ENCODE measurements around the gene PPARA.

Gene PPARA

DNA sequence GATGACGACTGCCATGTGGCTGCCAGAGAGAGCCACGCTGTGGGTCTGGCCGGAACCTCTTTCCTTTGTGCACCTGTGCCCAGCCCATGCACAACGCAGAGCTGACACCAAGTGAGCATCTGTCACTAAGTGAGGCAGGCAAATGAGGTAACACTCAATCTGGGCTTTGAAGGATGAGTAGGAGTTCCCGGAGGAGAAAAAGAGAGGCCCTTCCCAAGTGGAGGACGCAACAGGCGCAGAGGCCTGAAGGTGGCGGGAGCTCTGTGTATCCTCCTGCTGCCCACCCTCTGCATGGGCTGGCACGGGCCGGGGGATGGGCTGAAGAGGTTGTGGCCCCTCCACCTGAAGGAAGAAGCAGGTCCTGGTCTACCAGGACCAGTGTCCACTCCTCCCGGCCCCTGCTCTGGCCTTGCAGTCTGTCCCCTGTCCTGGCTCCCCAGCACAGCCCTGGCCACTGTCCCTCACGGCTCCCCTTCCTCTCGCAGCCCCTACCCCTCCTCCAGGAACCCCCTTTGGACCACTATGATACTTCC, 23.4 kb upstream of the PPARA start:
- TF ChIP-seq, protein P1, sequence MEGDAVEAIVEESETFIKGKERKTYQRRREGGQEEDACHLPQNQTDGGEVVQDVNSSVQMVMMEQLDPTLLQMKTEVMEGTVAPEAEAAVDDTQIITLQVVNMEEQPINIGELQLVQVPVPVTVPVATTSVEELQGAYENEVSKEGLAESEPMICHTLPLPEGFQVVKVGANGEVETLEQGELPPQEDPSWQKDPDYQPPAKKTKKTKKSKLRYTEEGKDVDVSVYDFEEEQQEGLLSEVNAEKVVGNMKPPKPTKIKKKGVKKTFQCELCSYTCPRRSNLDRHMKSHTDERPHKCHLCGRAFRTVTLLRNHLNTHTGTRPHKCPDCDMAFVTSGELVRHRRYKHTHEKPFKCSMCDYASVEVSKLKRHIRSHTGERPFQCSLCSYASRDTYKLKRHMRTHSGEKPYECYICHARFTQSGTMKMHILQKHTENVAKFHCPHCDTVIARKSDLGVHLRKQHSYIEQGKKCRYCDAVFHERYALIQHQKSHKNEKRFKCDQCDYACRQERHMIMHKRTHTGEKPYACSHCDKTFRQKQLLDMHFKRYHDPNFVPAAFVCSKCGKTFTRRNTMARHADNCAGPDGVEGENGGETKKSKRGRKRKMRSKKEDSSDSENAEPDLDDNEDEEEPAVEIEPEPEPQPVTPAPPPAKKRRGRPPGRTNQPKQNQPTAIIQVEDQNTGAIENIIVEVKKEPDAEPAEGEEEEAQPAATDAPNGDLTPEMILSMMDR (IDR thresholded peaks at IDR 0.05; ENCODE audit: low read length): no peak
- TF ChIP-seq EZH2phosphoT487 (IDR thresholded peaks at IDR 0.05; ENCODE audit: low read length) (no peak), EZH2 (optimal IDR thresholded peaks at IDR 0.05; ENCODE audit: low read depth, low read length) (no peak)
- no peaks in the 10 kb centered on the region for H3K4me1 ChIP-seq (ENCODE audit: low read length)

DNA sequence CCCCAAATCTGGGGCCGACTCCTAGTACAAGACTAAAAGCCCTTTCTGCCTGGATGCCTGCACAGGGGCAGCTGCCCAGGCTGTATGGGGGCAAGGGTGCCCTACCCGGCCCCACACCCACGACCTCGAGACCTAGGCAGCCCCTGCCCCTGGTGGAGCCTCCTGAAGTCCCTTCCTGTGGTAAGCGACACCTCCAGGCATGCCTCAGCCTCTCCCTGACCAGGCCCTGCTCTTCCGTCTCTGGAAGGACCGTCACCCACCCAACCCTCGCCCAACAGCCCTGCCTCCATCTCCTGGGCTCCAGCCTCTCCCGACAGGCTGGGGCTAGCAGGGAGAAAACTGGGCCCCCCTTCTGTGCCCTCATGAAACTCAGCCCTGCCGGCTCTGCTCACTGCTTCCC, 22.8 kb upstream of the PPARA start:
- no peak for DNase-seq
- Histone ChIP-seq H3K4me2 (ENCODE audit: low read depth, low read length) (no peak overlapping the region), H3K4me3 (ENCODE audit: low read length) (no peak overlapping the region), H2AFZ (ENCODE audit: low read length) (no peak overlapping the region), H3K9me2 (replicated peaks; ENCODE audit: insufficient read depth, low read length) (no peaks in the 10 kb centered on the region), H3K36me3 (replicated peaks; ENCODE audit: insufficient read depth, low read length) (no peaks in the 10 kb centered on the region), H4K20me1 (ENCODE audit: insufficient read depth, low read length) (no peaks in the 10 kb centered on the region), H3K4me1 (ENCODE audit: low read length) (no peaks in the 10 kb centered on the region), H3K9ac (ENCODE audit: low read length) (no peak overlapping the region), H3K9me3 (replicated peaks; ENCODE audit: insufficient read depth, low read length) (no peaks in the 10 kb centered on the region), H3K79me2 (ENCODE audit: low read length) (no peaks in the 10 kb centered on the region), H3K27ac (ENCODE audit: low read length) (no peak overlapping the region), H3F3A (ENCODE audit: insufficient read depth, low read length) (no peaks in the 10 kb centered on the region), H3K27me3 (replicated peaks; ENCODE audit: insufficient read depth, low read length) (peaks cover 10% of the 10 kb centered on the region; the same call in 1 of the 2 replicates)
- TF ChIP-seq EZH2 (optimal IDR thresholded peaks at IDR 0.05; ENCODE audit: low read depth, low read length) (no peak), EZH2phosphoT487 (IDR thresholded peaks at IDR 0.05; ENCODE audit: low read length) (no peak)
- TF ChIP-seq, protein P1 (IDR thresholded peaks at IDR 0.05; ENCODE audit: low read length): no peak

More for the DNA sequence above, 23.4 kb upstream of the PPARA start:
- Histone ChIP-seq H3K27ac (ENCODE audit: low read length) (no peak overlapping the region), H2AFZ (ENCODE audit: low read length) (no peak overlapping the region), H3K4me3 (ENCODE audit: low read length) (no peak overlapping the region), H3K27me3 (replicated peaks; ENCODE audit: insufficient read depth, low read length) (peaks cover 10% of the 10 kb centered on the region; the same call in 1 of the 2 replicates), H3F3A (ENCODE audit: insufficient read depth, low read length) (no peaks in the 10 kb centered on the region), H4K20me1 (ENCODE audit: insufficient read depth, low read length) (no peaks in the 10 kb centered on the region), H3K9me2 (replicated peaks; ENCODE audit: insufficient read depth, low read length) (no peaks in the 10 kb centered on the region), H3K9ac (ENCODE audit: low read length) (no peak overlapping the region), H3K4me2 (ENCODE audit: low read depth, low read length) (no peak overlapping the region), H3K36me3 (replicated peaks; ENCODE audit: insufficient read depth, low read length) (no peaks in the 10 kb centered on the region), H3K9me3 (replicated peaks; ENCODE audit: insufficient read depth, low read length) (no peaks in the 10 kb centered on the region), H3K79me2 (ENCODE audit: low read length) (no peaks in the 10 kb centered on the region)
- DNase-seq: no peak

DNA sequence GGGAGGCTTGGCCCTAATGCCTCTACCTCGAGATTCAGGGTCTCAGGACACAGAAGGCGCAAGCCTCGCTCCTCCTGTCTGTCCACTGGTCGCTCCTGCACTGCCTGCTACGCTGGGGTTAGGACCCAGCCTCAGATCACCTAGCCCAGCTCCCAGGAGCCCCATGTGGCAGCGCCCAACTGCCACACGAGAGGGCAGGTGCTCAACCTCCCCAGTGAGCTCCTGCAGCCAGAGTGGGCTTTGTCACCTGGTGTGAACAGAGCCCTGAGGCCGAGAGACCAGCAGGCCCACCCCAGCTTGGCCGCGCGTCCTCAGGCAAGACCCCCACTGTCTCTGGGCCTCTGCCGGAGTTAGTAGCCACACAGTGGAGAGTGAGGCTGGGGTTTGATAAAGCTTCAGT, 21.7 kb upstream of the PPARA start:
- Histone ChIP-seq H3K4me3 (ENCODE audit: low read length) (no peak overlapping the region), H3K9me2 (replicated peaks; ENCODE audit: insufficient read depth, low read length) (no peaks in the 10 kb centered on the region), H3K27me3 (replicated peaks; ENCODE audit: insufficient read depth, low read length) (peaks cover 10% of the 10 kb centered on the region; the same call in 1 of the 2 replicates), H3K9ac (ENCODE audit: low read length) (no peak overlapping the region), H3F3A (ENCODE audit: insufficient read depth, low read length) (no peaks in the 10 kb centered on the region), H3K79me2 (ENCODE audit: low read length) (no peaks in the 10 kb centered on the region), H3K4me2 (ENCODE audit: low read depth, low read length) (no peak overlapping the region), H3K27ac (ENCODE audit: low read length) (no peak overlapping the region), H2AFZ (ENCODE audit: low read length) (no peak overlapping the region), H3K4me1 (ENCODE audit: low read length) (no peaks in the 10 kb centered on the region), H3K9me3 (replicated peaks; ENCODE audit: insufficient read depth, low read length) (no peaks in the 10 kb centered on the region), H3K36me3 (replicated peaks; ENCODE audit: insufficient read depth, low read length) (no peaks in the 10 kb centered on the region), H4K20me1 (ENCODE audit: insufficient read depth, low read length) (no peaks in the 10 kb centered on the region)
- no peak for TF ChIP-seq EZH2 (optimal IDR thresholded peaks at IDR 0.05; ENCODE audit: low read depth, low read length)
- TF ChIP-seq, protein P1 (IDR thresholded peaks at IDR 0.05; ENCODE audit: low read length): no peak
- no peak for TF ChIP-seq EZH2phosphoT487 (IDR thresholded peaks at IDR 0.05; ENCODE audit: low read length)
- DNase-seq: no peak

Measured in MM.1S (cell line).